GM18873 (cell line): ENCODE measurements around the gene LFNG.

ENCODE experiments used
- ATAC-seq: cut with Tn5 transposase; IDR thresholded peaks from one replicate; pipeline ENCODE4 v1.9.1; 2021; ENCODE audit warnings: mild to moderate bottlenecking, moderate library complexity, moderate number of reproducible peaks; ENCODE audit not compliant: unreplicated experiment, low FRiP score

Gene LFNG

DNA sequence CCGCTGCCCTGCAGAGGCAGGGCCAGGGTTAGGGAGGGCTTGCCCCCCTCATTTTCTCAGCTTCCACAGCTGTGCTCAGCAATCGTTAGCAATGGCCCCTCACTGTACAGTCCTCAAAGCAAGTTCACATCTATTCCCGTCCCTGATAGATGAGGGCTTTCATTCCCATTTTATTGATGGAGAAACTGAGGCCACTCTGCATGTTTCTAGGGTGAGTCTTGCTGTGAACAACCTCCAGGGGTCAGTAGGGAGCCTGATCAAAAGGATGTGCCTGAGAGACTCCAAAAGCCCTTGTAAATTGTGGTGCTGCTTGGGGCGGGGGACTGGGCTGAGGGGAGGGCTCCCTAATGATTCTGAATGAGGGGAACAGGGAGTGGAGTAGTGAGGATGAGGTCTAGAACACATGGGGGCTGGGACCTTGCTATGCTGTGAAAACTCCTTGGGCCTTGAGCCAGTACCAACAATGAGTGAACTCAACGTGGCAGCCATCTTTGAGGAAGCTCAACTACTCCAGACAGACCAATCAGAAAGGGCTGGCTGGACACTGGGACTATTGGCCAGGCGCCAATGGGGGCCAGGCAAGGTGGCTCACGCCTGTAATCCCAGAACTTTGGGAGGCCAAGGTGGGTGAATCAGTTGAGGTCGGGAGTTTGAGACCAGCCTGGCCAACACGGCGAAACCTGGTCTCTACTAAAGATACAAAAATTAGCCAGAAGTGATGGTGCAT, 36.7 kb upstream of the LFNG start:
- ATAC-seq = no peak

DNA sequence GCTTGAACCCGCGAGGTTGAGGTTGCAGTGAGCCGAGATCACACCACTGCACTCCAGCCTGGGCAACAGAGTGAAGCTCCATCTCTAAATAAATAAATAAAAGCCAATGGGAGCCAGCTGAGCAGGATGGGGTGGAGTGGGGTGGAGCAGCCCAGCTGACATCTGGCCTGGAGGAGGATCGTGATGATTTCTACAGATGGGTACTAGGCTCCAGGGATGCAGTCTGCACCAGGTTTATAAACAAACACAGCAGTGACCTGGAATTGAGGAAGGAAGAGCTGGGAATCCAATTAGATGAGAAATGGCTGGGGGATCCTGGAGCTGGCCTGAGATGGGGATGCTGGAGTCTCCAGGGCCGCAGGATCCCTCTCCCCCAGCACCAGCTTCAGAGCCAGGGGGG, 36.1 kb upstream of the LFNG start:
- no peak for ATAC-seq

DNA sequence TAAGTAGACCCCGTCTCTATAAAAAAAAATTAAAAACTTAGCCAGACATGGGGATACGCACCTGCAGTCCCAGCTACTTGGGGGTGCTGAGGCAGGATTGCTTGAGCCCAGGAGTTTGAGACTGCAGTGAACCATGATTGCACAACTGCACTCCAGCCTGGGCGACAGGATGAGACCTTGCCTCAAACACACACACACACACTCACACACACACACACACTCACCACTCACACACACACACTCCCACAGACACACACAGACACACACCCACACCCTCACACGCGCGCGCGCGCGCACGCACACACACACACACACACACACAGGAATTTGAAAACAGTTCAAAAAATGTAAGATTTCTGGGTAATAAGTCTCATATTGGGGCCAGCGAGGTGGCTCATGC, 34.7 kb upstream of the LFNG start:
- ATAC-seq = no peak

DNA sequence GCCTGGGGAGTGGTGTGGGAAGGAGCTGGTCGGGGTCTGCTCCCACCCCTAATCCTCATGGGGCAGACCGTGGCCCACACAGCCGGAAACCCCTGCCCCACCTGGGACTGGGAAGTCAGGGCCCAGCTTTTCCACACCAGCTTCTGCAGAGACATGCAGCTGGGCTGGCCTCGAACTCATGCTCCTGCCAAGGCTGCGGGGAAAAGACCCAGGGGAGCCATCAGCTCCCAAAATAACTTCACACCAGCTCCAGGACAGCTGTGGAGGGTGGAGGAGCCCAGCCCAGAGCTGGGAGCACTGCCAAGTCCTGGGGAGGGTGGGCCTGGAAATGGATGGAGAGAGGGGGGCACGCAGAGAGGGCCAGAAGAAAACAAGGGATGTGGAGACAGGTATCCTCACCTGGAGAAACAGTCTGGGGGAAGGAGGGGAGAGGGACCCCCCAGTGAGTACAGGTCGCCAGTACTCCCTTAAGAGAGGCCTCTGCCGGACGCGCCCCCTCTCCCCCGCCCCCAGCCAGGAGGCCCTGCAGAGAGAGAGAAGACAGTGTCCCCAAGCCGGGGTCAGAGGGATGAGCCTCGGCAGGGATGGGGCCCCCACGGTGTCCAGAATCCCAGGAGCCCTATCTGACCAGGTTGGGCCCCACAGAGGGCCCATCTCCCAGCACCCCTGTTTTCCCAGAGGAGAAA, 31.8 kb upstream of the LFNG start:
- no peak for ATAC-seq

DNA sequence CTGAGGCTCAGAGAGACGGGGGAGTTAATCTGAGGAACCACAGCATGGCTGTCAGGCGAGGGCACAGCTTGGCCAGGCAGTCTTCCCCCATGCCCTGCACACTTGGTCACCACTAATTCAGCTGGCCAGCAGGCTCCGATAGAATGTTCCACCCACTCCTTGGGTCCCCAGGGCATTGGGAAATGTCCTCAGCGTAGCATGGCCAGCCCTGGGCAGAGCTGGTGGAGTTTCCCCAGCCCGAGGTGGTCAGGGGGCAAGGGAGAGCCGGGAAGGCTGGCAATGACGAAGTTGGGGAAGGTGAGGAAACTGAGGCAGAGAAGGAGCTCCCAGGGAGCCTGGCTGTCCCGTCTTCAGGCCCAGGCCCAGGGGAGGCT, 31.3 kb upstream of the LFNG start:
- ATAC-seq = no peak

DNA sequence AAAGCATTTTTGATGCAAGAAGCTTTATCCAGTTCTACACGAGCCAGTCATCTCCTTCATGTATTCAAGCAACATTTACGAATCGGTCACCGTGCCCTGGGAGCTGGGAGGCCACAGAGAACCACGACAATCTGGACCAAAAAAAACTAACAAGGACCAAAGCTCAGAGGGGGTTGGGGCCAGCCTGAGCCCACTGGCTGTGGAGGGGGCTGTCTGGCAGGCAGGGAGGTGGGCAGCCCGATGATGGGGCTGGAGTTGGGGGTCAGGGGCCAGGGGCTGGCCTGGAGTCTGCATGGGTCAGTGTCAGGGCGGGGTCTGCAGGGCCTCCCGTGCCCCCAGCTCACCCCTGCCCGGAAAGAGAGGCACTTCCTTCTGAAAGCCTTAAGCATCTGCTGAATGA, 30.9 kb upstream of the LFNG start:
- no peak for ATAC-seq

DNA sequence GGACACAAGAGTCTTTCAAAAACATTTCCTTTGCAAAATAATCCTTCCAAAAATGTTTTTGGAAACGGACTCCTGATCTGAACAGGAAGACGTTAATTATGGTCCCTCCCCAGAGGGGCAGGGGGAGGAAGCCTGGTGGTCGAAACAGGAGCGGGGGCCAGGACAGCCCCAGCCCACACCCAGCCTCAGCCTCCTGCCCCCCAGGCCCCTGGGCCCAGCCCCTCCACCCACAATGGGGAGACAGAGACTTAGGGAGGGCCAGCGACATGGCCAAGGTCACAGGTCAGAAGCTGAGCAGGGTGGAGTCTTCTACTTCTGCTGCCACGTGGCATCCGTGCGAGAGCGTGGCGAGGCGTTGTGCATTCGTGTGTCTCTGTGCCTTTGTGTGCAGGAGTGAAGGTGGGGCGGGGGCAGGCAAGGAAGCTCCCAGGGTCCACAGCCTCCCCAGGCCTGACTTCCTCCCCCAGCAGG, 29.4 kb upstream of the LFNG start:
- ATAC-seq = no peak

DNA sequence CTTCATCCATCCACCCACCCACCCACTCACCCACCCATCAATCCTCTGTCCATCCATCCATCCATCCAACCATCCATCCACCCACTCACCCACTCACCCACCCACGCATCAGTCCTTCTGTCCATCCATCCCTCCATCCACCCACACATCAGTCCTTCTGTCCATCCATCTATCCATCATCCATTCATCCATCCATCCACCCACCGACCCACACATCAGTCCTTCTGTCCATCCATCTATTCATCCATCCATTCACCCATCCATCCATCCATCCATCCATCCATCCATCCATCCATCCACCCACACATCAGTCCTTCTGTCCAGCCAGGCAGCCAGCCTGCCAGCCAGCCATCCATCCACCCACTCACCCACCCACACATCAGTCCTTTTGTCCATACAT, 27.5 kb upstream of the LFNG start:
- no peak for ATAC-seq

DNA sequence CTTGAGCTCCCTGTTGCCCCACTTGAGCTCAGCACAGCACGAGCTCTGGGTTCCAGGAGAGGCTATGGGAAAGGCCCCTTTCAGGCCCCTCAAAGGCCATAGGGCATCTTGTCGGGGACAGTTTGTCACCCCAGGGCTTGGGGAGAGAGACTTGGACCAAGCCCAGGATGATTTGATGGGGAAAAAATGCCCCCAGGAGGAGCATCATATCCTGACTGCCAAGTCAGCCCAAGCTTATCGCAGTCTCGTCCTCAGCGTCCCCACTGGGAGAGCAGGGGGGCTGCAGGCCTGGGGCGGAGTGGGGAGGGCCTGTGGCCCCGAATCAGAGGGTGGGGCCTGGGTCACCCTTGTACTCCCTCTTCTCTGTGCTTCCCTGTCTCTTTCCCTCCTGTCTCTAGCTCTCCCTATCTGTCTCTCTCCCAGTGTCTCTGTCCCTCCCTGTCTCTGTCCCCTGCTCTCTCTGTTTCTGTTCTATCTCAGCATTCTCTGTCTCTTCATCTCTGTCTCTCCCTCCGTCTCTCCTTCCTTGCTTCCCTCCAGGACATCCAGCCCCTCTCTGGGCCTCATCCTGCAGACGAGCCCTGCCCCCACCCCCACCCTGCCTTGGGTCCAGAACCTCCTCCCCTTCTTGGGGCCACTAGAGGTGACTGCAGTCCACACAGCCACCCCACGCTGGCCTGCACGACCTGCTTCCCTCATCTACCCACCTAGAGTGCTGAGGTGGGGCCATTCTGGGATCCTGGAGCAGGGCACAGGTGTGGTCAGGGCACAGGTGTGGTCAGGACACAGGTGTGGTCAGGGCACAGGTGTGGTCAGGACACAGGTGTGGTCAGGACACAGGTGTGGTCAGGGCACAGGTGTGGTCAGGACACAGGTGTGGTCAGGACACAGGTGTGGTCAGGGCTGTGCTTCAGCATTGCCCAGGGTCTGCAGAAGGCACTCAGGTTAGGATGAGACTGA, 26.1 kb upstream of the LFNG start:
- ATAC-seq = no peak

DNA sequence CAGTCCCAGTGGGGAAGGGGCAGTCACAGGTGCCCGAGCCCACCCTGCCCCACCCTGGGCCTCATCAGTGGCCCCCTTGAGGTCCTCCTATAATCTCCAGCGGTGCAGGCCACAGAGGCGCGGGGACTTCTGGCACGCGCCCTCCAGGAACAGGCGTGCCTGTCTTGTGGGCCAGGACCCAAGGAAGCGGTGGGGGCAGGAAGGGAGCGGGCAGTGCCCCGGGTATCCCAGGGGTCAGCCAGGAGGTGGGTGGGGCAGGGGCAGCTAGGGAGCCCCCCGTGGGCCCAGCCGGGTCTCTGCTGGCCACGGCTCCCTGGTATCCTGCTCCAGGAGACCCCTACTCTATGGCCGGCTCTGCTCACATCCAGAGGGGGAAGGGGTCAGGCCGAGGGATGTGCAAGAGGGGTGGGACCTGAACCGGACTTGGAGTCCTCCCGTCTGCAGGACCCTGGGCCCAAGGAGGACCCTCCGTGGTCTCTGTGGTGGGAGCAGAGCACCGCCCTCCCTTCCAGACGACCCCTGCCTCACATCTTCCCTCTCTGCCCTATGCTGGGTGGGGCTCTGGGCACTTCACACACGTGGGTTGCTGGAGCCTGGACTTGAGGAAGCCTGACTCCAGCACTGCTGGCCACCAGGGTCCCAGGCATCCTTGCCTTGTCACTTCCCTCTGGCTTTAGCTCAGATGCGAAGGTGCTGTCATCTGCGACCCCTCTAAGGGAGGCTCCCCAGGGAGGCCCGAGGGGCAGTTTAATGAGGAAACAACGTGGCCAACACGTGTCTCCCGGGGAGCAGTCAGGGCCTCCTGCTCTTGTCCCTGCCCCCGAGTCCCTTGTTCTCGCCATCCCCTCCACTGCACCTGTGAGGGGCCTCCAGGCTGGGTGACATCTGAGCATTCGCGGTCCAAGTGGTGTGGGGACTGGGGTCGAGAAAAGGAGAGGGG, 25.1 kb upstream of the LFNG start:
- ATAC-seq = no peak

DNA sequence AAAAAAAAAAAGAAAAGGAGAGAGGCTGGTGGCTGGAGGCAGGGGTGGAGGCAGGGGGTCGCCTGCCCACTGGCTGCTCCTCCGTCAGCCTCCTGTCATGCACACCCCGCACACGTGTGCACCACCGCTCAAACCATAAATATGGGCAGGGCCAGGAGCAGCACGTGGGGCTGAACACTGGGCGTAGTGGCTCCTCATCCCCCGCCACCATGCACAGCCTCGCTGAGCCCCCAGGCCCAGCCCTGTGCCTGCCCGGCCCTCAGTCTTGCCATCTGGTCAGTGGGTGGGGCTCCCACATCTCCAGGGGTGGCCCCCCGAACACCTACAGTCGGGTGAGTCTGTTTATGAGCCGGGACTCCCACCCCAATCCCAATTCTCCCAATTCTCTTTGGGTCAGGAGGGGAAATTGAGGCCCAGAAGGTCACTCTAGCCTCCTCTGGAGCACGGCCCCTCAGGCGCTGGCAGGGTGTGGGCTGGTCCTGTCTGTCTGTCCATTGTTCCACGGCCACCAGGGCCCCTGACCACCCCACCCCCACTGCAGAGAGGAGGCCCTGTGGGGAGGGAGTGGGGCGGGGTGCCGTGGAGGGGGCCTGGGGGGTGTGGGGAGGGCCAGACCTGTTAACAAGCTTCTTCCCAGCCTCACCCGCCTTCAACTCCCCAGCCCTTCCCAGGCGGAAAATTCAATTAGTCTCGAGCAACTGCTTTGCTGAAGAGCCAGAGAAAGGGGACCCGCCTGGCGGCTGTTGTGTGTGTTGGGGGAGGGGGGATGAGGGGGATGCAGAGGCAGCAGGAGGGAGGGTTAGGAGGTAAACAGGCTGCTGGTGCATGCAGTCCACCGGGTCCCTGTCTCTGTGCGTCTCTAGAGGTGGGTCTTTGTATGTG, 23.9 kb upstream of the LFNG start:
- no peak for ATAC-seq

DNA sequence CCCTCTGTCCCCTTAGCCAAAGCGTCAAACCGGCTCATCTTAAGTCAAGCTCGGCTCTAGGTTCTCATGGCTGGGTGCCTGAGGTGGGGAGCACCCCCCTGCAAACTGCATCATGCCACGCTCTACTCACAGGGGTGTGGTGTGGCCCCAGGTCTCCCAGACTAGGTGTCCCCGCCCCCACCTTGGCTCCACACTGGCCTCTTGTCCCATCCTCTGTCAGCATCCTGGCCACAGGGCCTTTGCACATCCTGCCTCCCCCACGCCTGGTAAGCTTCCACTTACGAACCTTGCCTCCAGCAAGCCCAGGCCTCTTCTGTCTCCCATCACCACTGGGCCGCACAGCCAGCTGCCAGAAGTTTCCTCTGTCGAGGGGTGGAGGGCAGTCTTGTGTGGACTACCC, 23.2 kb upstream of the LFNG start:
- no peak for ATAC-seq

DNA sequence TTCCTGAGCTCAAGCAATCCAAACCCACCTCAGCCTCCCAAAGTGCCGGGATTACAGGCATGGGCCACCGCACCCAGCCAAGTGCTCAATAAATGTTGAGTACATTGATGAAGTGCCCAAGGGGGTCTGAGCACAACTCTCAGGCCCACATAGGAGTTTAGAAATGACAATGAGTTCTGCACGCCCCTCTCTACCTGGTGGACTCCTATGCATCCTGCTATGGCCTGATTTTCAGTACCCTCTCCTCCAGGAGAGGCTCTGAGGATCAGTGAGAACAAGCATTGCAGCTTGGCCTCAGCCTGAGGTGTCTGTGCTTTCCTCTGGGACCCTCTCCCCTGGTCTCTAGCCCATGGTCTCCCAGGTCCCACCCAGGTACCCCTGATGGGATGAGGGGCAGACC, 22.5 kb upstream of the LFNG start:
- no peak for ATAC-seq

DNA sequence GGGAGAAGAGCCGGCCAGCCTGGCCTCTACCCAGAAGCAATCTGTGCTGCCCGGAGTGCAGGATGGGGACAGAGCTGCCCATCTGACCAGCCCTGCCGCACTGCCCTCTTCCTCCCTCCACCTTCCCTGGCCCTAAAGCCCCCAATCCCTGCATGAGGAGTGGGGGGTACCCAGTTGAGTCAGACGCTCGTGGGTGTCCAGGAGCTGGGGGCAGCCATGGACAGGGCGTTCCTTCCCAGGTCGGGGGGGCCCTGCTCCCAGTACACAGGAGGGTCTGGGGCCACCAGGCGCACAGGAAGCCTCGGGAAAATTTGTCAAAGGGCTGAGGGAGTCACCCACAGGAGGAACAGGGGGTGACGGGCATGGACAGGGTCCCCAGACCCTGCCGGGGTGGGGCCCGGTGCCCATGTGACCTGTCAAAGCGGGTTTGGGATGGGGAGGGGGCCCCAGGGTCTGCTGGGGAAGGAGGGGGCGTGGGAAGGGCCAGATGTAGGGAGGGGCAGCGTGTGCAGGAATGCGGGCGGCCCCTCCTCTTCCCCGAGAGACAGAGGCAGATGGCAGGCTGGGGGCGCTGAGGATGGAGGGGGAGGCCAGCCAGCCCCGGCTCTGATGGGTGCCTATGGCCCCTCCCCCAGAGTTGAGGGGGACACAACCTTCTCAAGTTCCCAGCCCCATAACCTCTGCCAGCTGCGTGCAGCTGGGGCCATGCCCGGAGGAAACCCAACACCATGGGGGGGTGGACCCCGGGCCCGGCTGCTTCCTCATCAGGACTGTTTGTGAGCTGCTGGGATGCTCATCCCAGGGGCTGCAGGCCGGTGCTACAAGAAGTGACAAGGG, 21.9 kb upstream of the LFNG start:
- no peak for ATAC-seq

DNA sequence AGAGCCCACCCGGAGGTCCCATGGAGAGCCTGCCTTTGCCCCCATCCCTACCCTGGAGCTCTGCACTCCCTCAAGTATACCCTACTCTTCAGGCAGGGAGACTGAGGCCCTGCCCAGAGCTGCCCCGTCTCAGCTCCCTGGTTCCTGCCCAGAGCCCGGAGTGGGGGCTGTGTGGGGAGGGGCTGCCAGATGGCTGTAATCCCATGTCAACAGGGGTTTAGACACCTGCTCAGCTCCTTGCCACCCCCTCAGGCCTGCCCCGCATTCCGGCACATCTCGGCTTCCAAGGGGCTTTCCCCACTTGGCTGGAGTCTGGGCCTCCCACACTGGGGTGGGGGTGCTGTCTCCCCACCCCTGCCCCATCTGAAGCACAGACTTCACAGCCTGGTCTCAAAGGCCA, 20.9 kb upstream of the LFNG start:
- ATAC-seq = no peak

DNA sequence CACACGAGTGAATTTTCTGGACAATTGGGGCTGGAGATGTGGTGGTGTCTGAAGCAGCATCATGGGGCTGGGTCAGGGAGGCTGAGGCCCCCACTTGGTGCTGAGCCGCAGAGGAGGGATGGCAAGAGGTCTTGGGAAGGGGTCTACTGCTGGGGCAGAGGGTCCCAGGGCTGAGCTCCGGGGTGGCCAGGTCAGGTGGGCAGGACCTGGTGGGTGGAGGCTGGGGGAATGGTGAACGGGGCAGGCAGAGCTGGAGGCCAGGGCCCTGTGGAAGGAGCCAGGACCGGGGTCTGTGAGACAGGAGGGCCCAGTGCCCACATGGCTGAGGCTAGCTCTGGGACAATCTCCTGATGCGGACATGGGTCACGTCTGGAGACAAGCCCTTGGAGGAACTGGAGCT, 20.4 kb upstream of the LFNG start:
- ATAC-seq = no peak

DNA sequence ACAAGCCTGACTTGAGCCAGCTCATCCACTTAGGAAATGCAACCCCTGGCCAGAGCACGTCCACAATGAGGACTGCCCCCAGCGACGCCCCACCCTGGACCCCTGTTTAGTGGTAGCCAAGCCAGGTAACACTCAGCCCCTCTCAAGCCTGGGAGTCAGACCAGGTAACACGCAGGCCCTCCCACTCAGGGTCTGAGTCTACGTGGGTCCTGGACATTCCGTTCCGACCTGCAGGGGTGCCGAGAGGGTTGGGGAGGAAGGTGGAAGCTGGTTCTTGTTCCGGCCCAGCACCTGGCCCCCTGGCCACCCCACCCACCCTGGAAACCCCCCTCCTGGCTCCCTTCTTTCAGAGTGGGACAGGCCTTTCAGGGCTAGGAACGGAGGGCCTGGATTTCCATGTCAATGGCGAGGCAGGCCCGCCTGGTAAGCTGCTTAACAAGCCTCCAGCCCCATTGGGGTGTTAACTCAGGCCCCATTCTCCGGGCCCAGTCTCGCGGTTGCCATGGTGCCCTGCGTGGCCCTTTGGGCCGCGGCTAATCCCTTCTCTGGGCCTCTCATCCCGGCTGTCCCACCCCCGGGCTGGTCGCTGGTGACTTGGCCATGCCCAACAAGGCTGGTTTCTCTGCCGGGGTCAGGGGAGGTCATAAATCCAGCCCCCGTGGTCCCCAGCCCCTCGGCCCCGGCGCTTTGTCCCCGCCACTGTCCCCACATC, 19.7 kb upstream of the LFNG start:
- no peak for ATAC-seq

DNA sequence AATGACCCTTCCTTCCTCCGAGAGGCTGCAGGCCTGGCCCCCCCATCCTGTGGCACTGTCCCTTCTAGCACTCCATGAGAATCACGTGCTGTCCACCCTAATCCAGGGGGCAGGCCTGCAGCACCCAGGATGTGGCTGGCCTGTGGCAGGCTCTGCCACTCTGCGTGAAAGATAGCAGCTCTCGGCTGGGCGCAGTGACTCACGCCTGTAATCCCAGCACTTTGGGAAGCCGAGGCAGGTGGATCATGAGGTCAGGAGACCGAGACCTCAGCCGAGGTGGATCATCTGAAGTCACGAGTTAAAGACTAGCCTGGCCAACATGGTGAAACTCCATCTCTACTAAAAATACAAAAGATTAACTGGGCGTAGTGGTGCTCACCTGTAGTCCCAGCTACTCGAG, 18.9 kb upstream of the LFNG start:
- no peak for ATAC-seq
